GM12878 (cell line): ENCODE measurements around the gene FAM210A. TPM values are rescaled to one million over a fixed set of nuclear protein-coding genes. Genes with fewer than 3 reads are reported as not detected.

Source experiments
- ATAC-seq: fragments of 200-7000 bp; cut with Tn5 transposase; 3 replicates; pipeline ENCODE4 v1.9.1; 2020; ENCODE audit warnings: mild to moderate bottlenecking, moderate library complexity
- BruUV-seq: library from RNA; stranded (reverse); fragments of 400-500 nt; replicated peaks from 2 replicates; lab custom pipeline; 2021; lab: Mats Ljungman, UMichigan
- CTCF ChIA-PET: fragments of 300-600 bp; sonication (Branson Sonifier 250); formaldehyde crosslinking; extraction: SDS; loops from one replicate; lab custom pipeline; 2021; ENCODE audit warnings: inconsistent platforms; lab: Yijun Ruan, JAX
- POLR2A ChIA-PET: fragments of 350-600 bp; formaldehyde crosslinking; extraction: SDS; loops from one replicate; lab custom pipeline; 2021; ENCODE audit warnings: inconsistent platforms; lab: Charles Lee
- RAD21 ChIA-PET: fragments of 300-600 bp; sonication (Branson Sonifier 250); formaldehyde crosslinking; loops from one replicate; lab custom pipeline; 2023; ENCODE audit warnings: antibody characterized with exemption; ENCODE audit not compliant: unreplicated experiment; lab: Charles Lee
- SMC1A ChIA-PET: fragments of 300-600 bp; sonication (Branson Sonifier 250); formaldehyde crosslinking; loops from one replicate; lab custom pipeline; 2023; ENCODE audit not compliant: unreplicated experiment, uncharacterized antibody; lab: Charles Lee
- DNase-seq: peaks from one replicate; pipeline ENCODE4 v3.0.0-alpha.2; 2011; ENCODE audit warnings: low read depth, low spot score
- FAIRE-seq: peaks from 3 replicates; lab custom pipeline; 2011; peaks lifted over from hg19 to GRCh38; lab: Jason Lieb, UNC
- H2AFZ ChIP-seq: 2 replicates; pipeline ENCODE4 v1.6.0; 2011; ENCODE audit warnings: low read depth, low read length, control low read depth; ENCODE audit not compliant: control insufficient read depth
- H3K27ac ChIP-seq: 2 replicates; pipeline ENCODE4 v1.5.1; 2011; ENCODE audit warnings: control low read depth; ENCODE audit not compliant: control insufficient read depth, insufficient read depth
- H3K27me3 ChIP-seq, 2 experiments: replicated peaks in 1 of 2; 2 replicates each; pipeline versions ENCODE4 v1.6.0 to v1.6.1; 2011; ENCODE audit warnings: low read length in 1 of 2; ENCODE audit not compliant: control insufficient read depth in 2 of 2, insufficient read depth in 2 of 2
- H3K36me3 ChIP-seq, 2 experiments: 2 replicates each; pipeline ENCODE4 v1.5.1; 2011; ENCODE audit warnings: low read length in 1 of 2; ENCODE audit not compliant: control insufficient read depth in 2 of 2, insufficient read depth in 2 of 2
- H3K4me1 ChIP-seq: 2 replicates; pipeline ENCODE4 v1.6.1; 2011; ENCODE audit warnings: mild to moderate bottlenecking, low read length, moderate library complexity, mixed read lengths; ENCODE audit not compliant: control insufficient read depth, insufficient read depth
- H3K4me2 ChIP-seq: 2 replicates; pipeline ENCODE4 v1.6.0; 2011; ENCODE audit warnings: control low read depth; ENCODE audit not compliant: control insufficient read depth, insufficient read depth
- H3K4me3 ChIP-seq: fragments of 200-600 bp; sonication (generic); 2 replicates; pipeline ENCODE4 v1.5.1; 2016
- H3K79me2 ChIP-seq: 2 replicates; pipeline ENCODE4 v1.6.0; 2011; ENCODE audit warnings: low read length; ENCODE audit not compliant: control insufficient read depth, insufficient read depth
- H3K9ac ChIP-seq: 2 replicates; pipeline ENCODE4 v1.8.0; 2011; ENCODE audit warnings: low read length, control low read depth, mixed read lengths; ENCODE audit not compliant: control insufficient read depth, insufficient read depth
- H3K9me3 ChIP-seq: replicated peaks from 3 replicates; pipeline ENCODE4 v1.5.1; 2011; ENCODE audit warnings: mild to moderate bottlenecking, low read length; ENCODE audit not compliant: control insufficient read depth, insufficient read depth
- H4K20me1 ChIP-seq: 2 replicates; pipeline ENCODE4 v1.6.0; 2011; ENCODE audit not compliant: control insufficient read depth, insufficient read depth
- BACH1 ChIP-seq: fragments of 450-650 bp; IDR thresholded peaks from 2 replicates; pipeline ENCODE4 v1.6.1; 2017; ENCODE audit warnings: mild to moderate bottlenecking, borderline replicate concordance
- DPF2 ChIP-seq: fragments of 450-650 bp; IDR thresholded peaks from 2 replicates; pipeline ENCODE4 v1.6.1; 2017; ENCODE audit warnings: mild to moderate bottlenecking
- EED ChIP-seq: sonication (generic); IDR thresholded peaks from 2 replicates; pipeline ENCODE4 v1.6.1; 2016; ENCODE audit warnings: antibody characterized with exemption, low read depth
- MEF2B ChIP-seq: fragments of 450-650 bp; IDR thresholded peaks from 2 replicates; pipeline ENCODE4 v1.6.1; 2018; ENCODE audit warnings: mild to moderate bottlenecking, moderate library complexity; ENCODE audit not compliant: partially characterized antibody, poor library complexity, severe bottlenecking
- NBN ChIP-seq: fragments of 450-650 bp; IDR thresholded peaks from 2 replicates; pipeline ENCODE4 v1.6.1; 2016
- RELA ChIP-seq: fragments of 450-650 bp; IDR thresholded peaks from 2 replicates; pipeline ENCODE4 v1.8.0; 2014; ENCODE audit warnings: borderline replicate concordance; ENCODE audit not compliant: partially characterized antibody
- ZNF274 ChIP-seq: IDR thresholded peaks from one replicate; pipeline ENCODE4 v1.8.0; 2011; ENCODE audit not compliant: insufficient read length, insufficient read depth
- ZSCAN29 ChIP-seq: fragments of 450-650 bp; IDR thresholded peaks from 2 replicates; pipeline ENCODE4 v1.6.1; 2017; ENCODE audit warnings: mild to moderate bottlenecking, moderate library complexity
- WGBS: methylation state at CpG from one replicate; pipeline ENCODE4 v1.1.6; 2016; ENCODE audit warnings: low lambda C conversion rate; ENCODE audit not compliant: insufficient replicate concordance, insufficient coverage; ENCODE audit errors: missing lambda C conversion rate; 5-methylcytosine and 5-hydroxymethylcytosine counted together
- in situ Hi-C: fragments of 300-500 bp; cut with MboI; formaldehyde crosslinking; loops from 9 replicates; pipeline ENCODE4 v1.14.3; 2018; ENCODE audit warnings: mixed read lengths
- intact Hi-C: fragments of 100-400 bp; cut with micrococcal nuclease; formaldehyde crosslinking; loops from one replicate; pipeline ENCODE4 v1.14.2; 2022; ENCODE audit not compliant: unreplicated experiment
- polyA plus RNA-seq, 11 experiments: library from polyadenylated mRNA; depleted of rRNA in 4 of 11; unstranded in 6 of 11; stranded (reverse) in 5 of 11; fragments of >200 nt; fragmentation: Nextera tagmentation in 4 of 11; fragmentation: Illumina TruSeq in 1 of 11; extraction: Ambion mirVana in 4 of 11; extraction: Trizol in 1 of 11; gene quantifications; 1 replicate in 1 of 11; 2 replicates in 10 of 11; pipeline versions ENCODE4 v1.2.1 to v1.2.3, GENCODE V29; 2011 to 2016; ENCODE audit warnings: inconsistent platforms in 2 of 11, missing spikeins in 2 of 11, low read depth in 1 of 11
- total RNA-seq, 4 experiments: library from RNA; depleted of rRNA in 3 of 4; stranded (reverse); fragments of >200 nt in 3 of 4; fragmentation: Illumina TruSeq in 1 of 4; extraction: Trizol in 1 of 4; gene quantifications; 2 replicates each; pipeline versions ENCODE4 v1.2.1 to v1.2.3, GENCODE V29; 2013 to 2021

Gene FAM210A
- total and polyA plus RNA-seq, 10 of the 15 experiments (the other 5 are each of a cell fraction or from before 2014, with no cell fraction given): 10.3 to 56.3 (median 17.7) TPM

DNA sequence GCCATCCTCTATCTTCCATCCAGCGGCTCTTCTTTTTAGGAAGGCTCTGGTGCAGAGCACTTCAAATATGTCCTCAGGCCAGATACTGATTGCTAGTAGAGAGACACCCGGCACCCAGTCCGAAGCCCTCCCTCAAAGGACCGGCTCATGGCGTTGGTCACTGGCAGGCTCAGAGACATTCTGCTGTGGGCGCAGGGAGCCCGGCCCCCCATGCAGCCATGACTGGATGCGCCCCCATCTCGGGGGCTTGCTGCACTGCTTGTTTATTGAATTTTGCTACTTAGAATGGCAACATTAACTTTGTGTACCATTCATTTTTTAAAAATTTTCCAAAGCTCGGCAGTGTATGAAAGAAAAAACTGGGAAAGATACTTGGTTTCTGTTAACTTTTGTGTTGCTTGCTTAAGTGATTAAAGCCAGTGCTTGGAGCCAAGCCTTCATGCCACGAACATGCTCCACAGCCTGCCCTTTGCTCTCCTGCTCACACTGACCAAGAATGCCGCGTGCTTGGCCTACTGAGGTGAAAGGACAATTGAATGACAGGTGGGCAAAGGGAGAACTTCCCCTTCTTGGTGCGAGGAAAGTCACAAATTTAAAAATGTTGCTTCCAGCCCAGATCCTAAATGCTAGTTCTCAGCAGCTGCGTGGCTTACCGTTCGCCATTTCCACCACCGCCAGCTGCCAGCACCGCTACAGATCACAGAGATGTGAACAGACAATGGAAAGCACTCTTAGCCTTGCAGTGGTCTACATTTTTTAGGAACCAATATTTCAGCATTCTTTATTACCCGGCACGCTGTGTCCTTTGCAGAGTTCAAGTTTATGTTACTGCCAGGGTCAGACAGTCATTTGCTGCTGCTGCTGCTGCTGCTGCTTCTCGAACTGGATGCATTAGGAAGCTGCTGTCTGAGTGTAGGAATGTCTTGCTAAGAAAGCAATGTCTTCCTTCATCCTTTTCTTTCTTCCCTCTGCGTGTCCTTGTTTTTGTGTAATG is 76.7 kb downstream of the FAM210A start:
- H3K4me2 ChIP-seq: no peak overlapping the region
- in situ Hi-C loops (loop anchor here (25.0 kb wide), 1 partner anchor 487 kb away; no protein-coding TSS in a partner anchor), intact Hi-C loops (no loop called here)
- no peak overlapping the region for H3K9ac ChIP-seq
- no peak overlapping the region for H3K4me3 ChIP-seq
- H3K79me2 ChIP-seq: no peaks in the 10 kb centered on the region
- 92% methylated on average over 23 of the region's 23 CpGs for WGBS
- no peak overlapping the region for H2AFZ ChIP-seq
- H3K9me3 ChIP-seq: no peaks in the 10 kb centered on the region
- H3K27ac ChIP-seq: no peak overlapping the region
- H3K36me3 ChIP-seq: peaks cover 0 to 1% of the 10 kb centered on the region in 2 experiments; a peak in 2 of 4 replicates
- CTCF ChIA-PET: no interaction called here
- TF ChIP-seq DPF2 (no peak), ZNF274 (no peak), BACH1 (no peak), RELA (no peak), EED (no peak), NBN (no peak), ZSCAN29 (no peak), MEF2B (no peak)
- H3K27me3 ChIP-seq: no peaks in the 10 kb centered on the region
- RAD21 ChIA-PET: no interaction called here
- no peaks in the 10 kb centered on the region for H4K20me1 ChIP-seq
- ATAC-seq (no peak), DNase-seq (no peak), FAIRE-seq (no peak)
- no TSS peak for BruUV-seq
- POLR2A ChIA-PET: no interaction called here
- no peaks in the 10 kb centered on the region for H3K4me1 ChIP-seq
- SMC1A ChIA-PET: no interaction called here
